ENCODE data around the gene KIF22.

KIF22 gene

DNA sequence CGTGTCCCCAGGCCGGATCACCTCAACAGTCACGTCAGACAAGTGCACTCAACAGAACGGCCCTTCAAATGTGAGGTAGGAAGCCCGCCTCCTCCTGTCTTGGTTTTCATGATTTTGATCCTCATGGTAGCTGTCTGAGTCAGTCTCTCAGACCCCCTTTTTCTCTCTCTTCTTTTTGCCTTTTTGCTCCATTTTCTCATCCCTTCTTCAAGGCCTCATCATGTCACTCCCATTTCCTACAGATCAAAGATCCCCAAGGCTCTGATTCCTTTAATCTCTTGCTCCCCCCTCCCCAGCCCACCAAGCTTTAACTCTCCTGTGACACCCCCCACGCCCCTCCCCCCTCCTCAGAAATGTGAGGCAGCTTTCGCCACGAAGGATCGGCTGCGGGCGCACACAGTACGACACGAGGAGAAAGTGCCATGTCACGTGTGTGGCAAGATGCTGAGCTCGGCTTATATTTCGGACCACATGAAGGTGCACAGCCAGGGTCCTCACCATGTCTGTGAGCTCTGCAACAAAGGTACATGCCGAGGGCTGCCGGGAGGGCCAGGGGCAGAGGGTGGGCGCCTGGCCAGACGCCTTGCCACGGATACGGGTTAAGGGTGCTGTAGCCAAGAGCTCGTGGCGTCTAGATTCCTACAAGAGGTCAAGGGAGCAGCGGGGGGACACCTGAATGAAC is 17.8 kb downstream of the KIF22 start:
- POLR2A ChIA-PET, result interaction anchor here (1.4 to 1.8 kb wide), 2 partner anchors 8 to 18 kb away, joined by 4 to 8 read pairs; partner anchors contain the start of genes KIF22 and PAGR1
- TF ChIP-seq, protein P1, sequence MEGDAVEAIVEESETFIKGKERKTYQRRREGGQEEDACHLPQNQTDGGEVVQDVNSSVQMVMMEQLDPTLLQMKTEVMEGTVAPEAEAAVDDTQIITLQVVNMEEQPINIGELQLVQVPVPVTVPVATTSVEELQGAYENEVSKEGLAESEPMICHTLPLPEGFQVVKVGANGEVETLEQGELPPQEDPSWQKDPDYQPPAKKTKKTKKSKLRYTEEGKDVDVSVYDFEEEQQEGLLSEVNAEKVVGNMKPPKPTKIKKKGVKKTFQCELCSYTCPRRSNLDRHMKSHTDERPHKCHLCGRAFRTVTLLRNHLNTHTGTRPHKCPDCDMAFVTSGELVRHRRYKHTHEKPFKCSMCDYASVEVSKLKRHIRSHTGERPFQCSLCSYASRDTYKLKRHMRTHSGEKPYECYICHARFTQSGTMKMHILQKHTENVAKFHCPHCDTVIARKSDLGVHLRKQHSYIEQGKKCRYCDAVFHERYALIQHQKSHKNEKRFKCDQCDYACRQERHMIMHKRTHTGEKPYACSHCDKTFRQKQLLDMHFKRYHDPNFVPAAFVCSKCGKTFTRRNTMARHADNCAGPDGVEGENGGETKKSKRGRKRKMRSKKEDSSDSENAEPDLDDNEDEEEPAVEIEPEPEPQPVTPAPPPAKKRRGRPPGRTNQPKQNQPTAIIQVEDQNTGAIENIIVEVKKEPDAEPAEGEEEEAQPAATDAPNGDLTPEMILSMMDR (IDR thresholded peaks at IDR 0.05; ENCODE audit: control extremely low read depth, extremely low read depth, low read depth, missing control alignments), result no peak
- no peak for DNase-seq (ENCODE audit: extremely low spot score)
- CTCF ChIA-PET, result interaction anchor here (1.1 to 3.6 kb wide), 12 partner anchors 9 to 224 kb away, joined by 3 to 39 read pairs (median 6); partner anchors contain the start of genes KIF22, MVP and PAGR1

DNA sequence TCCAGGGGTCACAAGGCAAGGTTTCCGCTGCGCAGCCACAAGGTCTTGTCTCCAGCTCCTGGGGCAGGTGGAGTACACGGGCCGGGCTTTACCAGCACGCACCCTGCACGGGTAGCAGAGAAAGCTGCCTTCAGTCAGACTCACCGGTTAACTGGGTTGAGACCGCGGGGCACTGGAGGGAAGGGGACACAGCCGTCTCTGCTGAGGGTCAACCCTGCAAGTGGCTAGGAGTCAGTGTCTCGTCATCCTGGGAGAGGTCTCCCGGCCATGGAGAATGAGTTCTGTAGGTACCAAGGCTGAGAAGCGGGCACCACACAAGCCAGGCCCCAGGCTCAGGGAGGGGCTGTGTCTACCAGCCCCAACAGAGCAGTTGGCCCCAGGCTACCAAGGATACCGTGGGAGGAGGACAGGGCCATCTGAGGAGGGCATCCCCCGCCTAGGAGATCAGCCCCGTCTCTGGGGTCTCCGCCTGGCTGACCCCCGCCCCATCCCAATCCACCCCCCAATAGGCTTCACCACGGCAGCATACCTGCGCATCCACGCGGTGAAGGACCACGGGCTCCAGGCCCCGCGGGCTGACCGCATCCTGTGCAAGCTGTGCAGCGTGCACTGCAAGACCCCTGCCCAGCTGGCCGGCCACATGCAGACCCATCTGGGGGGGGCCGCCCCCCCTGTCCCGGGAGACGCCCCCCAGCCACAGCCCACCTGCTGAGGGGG is 18.6 kb downstream of the KIF22 start:
- DNase-seq (ENCODE audit: extremely low spot score), result no peak
- ChIA-PET CTCF (interaction anchor here (1.7 to 3.6 kb wide), 5 partner anchors 8 to 118 kb away, joined by 5 to 39 read pairs (median 8); partner anchors contain the start of genes MVP and PAGR1), POLR2A (interaction anchor here (2.0 kb wide), 1 partner anchor 12 kb away, joined by 5 read pairs; no protein-coding TSS in a partner anchor)
- TF ChIP-seq, protein P1 (IDR thresholded peaks at IDR 0.05; ENCODE audit: control extremely low read depth, extremely low read depth, low read depth, missing control alignments), result no peak

DNA sequence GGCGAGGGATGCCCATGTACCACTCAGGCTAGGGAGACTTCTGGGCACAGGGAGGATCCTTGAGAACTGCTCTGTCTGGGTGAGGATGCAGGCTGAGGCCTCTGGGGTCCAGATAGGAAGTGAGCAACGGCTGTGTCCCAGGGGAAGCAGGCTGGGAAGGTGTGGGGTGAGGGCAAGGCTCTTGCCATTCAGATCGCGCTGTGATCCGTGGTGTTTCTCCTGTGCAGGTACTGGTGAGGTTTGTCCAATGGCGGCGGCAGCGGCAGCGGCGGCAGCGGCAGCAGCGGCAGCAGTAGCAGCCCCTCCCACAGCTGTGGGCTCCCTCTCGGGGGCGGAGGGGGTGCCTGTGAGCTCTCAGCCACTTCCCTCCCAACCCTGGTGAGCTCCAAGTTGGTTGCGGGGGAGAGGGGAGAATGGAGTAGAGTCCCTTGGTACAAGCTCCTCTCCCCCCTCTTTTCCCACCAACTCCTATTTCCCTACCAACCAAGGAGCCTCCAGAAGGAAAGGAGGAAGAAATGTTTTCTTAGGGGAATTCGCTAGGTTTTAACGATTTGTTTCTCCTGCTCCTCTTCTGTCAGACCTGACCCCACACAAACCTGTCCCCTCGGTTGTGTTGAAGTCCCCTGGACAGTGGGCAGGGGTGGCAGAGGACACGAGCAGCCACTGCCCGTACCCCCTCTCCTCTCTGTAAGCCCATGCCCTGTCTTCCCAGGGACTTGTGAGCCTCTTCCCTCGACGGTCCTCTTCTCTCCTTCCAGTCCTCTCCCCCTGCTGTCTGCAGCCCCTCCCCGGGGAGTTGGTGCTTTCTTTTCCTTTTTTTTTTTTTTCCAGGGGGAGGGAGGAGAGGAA is 19.5 kb downstream of the KIF22 start:
- POLR2A ChIA-PET, result interaction anchor here (0.9 to 2.0 kb wide), 2 partner anchors 11 to 16 kb away, joined by 5 to 9 read pairs; no protein-coding TSS in a partner anchor
- TF ChIP-seq, protein P1 (IDR thresholded peaks at IDR 0.05; ENCODE audit: control extremely low read depth, extremely low read depth, low read depth, missing control alignments), result no peak
- CTCF ChIA-PET, result interaction anchor here (2.7 kb wide), 1 partner anchor 119 kb away, joined by 8 read pairs; no protein-coding TSS in a partner anchor
- no peak for DNase-seq (ENCODE audit: extremely low spot score)

DNA sequence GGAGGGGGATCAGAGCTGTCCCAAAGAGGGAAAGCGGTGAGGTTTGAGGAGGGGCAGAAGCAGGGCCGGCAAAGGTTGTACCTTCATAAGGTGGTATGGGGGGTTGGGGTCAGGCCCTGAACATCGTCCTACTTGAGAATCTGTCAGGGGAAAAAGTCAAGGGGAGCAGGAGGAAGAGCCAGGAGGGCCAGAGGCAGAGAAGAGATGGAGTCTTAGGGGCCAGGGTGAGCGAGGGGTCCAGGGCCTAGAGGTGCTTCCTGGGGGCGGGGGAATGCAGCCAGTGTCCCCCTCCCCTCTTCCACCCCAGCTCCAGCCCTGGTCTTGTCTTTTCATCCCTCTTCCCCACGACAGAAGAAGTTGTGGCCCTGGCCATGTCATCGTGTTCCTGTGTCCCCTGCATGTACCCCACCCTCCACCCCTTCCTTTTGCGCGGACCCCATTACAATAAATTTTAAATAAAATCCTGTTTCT is 20.2 kb downstream of the KIF22 start:
- POLR2A ChIA-PET, result interaction anchor here (0.9 to 2.0 kb wide), 2 partner anchors 10 to 16 kb away, joined by 5 to 9 read pairs; no protein-coding TSS in a partner anchor

DNA sequence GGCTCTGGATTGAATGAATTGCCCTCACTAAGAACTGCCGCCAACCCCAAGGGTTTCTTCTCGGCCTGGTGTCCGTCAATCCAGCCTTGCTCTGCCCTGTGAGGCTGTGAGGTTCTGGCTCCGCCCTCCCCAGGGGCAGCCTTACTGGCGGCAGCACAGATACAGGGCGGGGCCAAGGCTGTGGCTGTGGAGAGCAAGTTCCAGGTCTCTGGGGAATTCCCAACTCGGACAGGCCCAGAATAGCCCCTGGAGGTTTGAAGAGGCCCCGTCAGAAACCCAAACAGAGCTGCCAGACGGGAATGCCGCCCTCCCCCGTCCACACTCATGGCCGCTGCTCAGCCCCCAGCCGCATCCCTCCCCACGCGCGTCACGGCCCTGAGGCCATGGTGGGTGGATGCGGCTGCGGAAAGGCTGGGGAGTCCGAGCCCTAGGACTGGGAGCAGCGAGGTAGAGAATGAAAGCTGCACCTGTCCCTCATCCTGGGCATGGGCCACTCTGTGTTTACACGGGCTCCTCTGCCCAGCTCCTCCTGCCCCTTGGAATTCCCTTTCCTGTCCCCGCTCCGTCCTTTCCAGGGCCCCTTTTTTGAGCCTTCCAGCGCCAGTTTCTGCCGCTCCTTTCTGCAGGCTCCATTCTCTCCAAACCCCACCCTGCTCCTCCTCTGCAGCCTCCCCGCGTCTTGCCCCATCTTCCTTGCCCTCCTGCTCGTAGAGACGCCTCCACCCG is 20.8 kb downstream of the KIF22 start:
- TF ChIP-seq, protein P1 (IDR thresholded peaks at IDR 0.05; ENCODE audit: control extremely low read depth, extremely low read depth, low read depth, missing control alignments), result no peak
- DNase-seq (ENCODE audit: extremely low spot score), result peak; percentile 89
- POLR2A ChIA-PET, result interaction anchor here (0.6 to 2.0 kb wide), 2 partner anchors 10 to 43 kb away, joined by 5 read pairs; no protein-coding TSS in a partner anchor
- CTCF ChIA-PET, result interaction anchor here (1.0 kb wide), 1 partner anchor 21 kb away, joined by 3 read pairs; no protein-coding TSS in a partner anchor

More for the DNA sequence above, 20.2 kb downstream of the KIF22 start:
- CTCF ChIA-PET, result no interaction called here
- TF ChIP-seq, protein P1 (IDR thresholded peaks at IDR 0.05; ENCODE audit: control extremely low read depth, extremely low read depth, low read depth, missing control alignments), result no peak
- DNase-seq (ENCODE audit: extremely low spot score), result no peak

Data from GM10248 (cell line).